GM12878 (cell line): ENCODE results near the gene ZNF436. TPM values are rescaled to one million over a fixed set of nuclear protein-coding genes. Genes with fewer than 3 reads are reported as not detected.

ENCODE experiments used
- ATAC-seq: fragments of 200-7000 bp; cut with Tn5 transposase; 3 replicates; pipeline ENCODE4 v1.9.1; 2020; ENCODE audit warnings: mild to moderate bottlenecking, moderate library complexity
- BruUV-seq: library from RNA; stranded (reverse); fragments of 400-500 nt; replicated peaks from 2 replicates; lab custom pipeline; 2021; lab: Mats Ljungman, UMichigan
- CTCF ChIA-PET: fragments of 300-600 bp; sonication (Branson Sonifier 250); formaldehyde crosslinking; extraction: SDS; loops from one replicate; lab custom pipeline; 2021; ENCODE audit warnings: inconsistent platforms; lab: Yijun Ruan, JAX
- POLR2A ChIA-PET: fragments of 350-600 bp; formaldehyde crosslinking; extraction: SDS; loops from one replicate; lab custom pipeline; 2021; ENCODE audit warnings: inconsistent platforms; lab: Charles Lee
- RAD21 ChIA-PET: fragments of 300-600 bp; sonication (Branson Sonifier 250); formaldehyde crosslinking; loops from one replicate; lab custom pipeline; 2023; ENCODE audit warnings: antibody characterized with exemption; ENCODE audit not compliant: unreplicated experiment; lab: Charles Lee
- SMC1A ChIA-PET: fragments of 300-600 bp; sonication (Branson Sonifier 250); formaldehyde crosslinking; loops from one replicate; lab custom pipeline; 2023; ENCODE audit not compliant: unreplicated experiment, uncharacterized antibody; lab: Charles Lee
- DNase-seq: peaks from one replicate; pipeline ENCODE4 v3.0.0-alpha.2; 2011; ENCODE audit warnings: low read depth, low spot score
- FAIRE-seq: peaks from 3 replicates; lab custom pipeline; 2011; peaks lifted over from hg19 to GRCh38; lab: Jason Lieb, UNC
- H2AFZ ChIP-seq: 2 replicates; pipeline ENCODE4 v1.6.0; 2011; ENCODE audit warnings: low read depth, low read length, control low read depth; ENCODE audit not compliant: control insufficient read depth
- H3K27ac ChIP-seq: 2 replicates; pipeline ENCODE4 v1.5.1; 2011; ENCODE audit warnings: control low read depth; ENCODE audit not compliant: control insufficient read depth, insufficient read depth
- H3K27me3 ChIP-seq, 2 experiments: replicated peaks in 1 of 2; 2 replicates each; pipeline versions ENCODE4 v1.6.0 to v1.6.1; 2011; ENCODE audit warnings: low read length in 1 of 2; ENCODE audit not compliant: control insufficient read depth in 2 of 2, insufficient read depth in 2 of 2
- H3K36me3 ChIP-seq, 2 experiments: 2 replicates each; pipeline ENCODE4 v1.5.1; 2011; ENCODE audit warnings: low read length in 1 of 2; ENCODE audit not compliant: control insufficient read depth in 2 of 2, insufficient read depth in 2 of 2
- H3K4me1 ChIP-seq: 2 replicates; pipeline ENCODE4 v1.6.1; 2011; ENCODE audit warnings: mild to moderate bottlenecking, low read length, moderate library complexity, mixed read lengths; ENCODE audit not compliant: control insufficient read depth, insufficient read depth
- H3K4me2 ChIP-seq: 2 replicates; pipeline ENCODE4 v1.6.0; 2011; ENCODE audit warnings: control low read depth; ENCODE audit not compliant: control insufficient read depth, insufficient read depth
- H3K4me3 ChIP-seq: fragments of 200-600 bp; sonication (generic); 2 replicates; pipeline ENCODE4 v1.5.1; 2016
- H3K79me2 ChIP-seq: 2 replicates; pipeline ENCODE4 v1.6.0; 2011; ENCODE audit warnings: low read length; ENCODE audit not compliant: control insufficient read depth, insufficient read depth
- H3K9ac ChIP-seq: 2 replicates; pipeline ENCODE4 v1.8.0; 2011; ENCODE audit warnings: low read length, control low read depth, mixed read lengths; ENCODE audit not compliant: control insufficient read depth, insufficient read depth
- H3K9me3 ChIP-seq: replicated peaks from 3 replicates; pipeline ENCODE4 v1.5.1; 2011; ENCODE audit warnings: mild to moderate bottlenecking, low read length; ENCODE audit not compliant: control insufficient read depth, insufficient read depth
- H4K20me1 ChIP-seq: 2 replicates; pipeline ENCODE4 v1.6.0; 2011; ENCODE audit not compliant: control insufficient read depth, insufficient read depth
- DPF2 ChIP-seq: fragments of 450-650 bp; IDR thresholded peaks from 2 replicates; pipeline ENCODE4 v1.6.1; 2017; ENCODE audit warnings: mild to moderate bottlenecking
- FOS ChIP-seq: IDR thresholded peaks from 3 replicates; pipeline ENCODE4 v1.6.1; 2011; ENCODE audit warnings: borderline replicate concordance; ENCODE audit not compliant: insufficient read length; ENCODE audit errors: extremely low read depth
- MTA2 ChIP-seq: fragments of 450-650 bp; IDR thresholded peaks from 2 replicates; pipeline ENCODE4 v1.6.1; 2016; ENCODE audit warnings: low read depth, mild to moderate bottlenecking, moderate library complexity
- MYB ChIP-seq: fragments of 150-350 bp; IDR thresholded peaks from 2 replicates; pipeline ENCODE4 v1.6.1; 2014; ENCODE audit warnings: mild to moderate bottlenecking, low read depth, low read length, borderline replicate concordance
- PRDM15 ChIP-seq: fragments of 450-650 bp; formaldehyde crosslinking; IDR thresholded peaks from 2 replicates; pipeline ENCODE4 v1.4.0; 2020; ENCODE audit warnings: mild to moderate bottlenecking, moderate library complexity
- SP1 ChIP-seq: IDR thresholded peaks from one replicate; pipeline ENCODE4 v1.6.1; 2011; ENCODE audit warnings: low read depth, low read length
- SREBF2 ChIP-seq: IDR thresholded peaks from 2 replicates; pipeline ENCODE4 v1.6.1; 2012; ENCODE audit warnings: mild to moderate bottlenecking, low read length
- TCF12 ChIP-seq: IDR thresholded peaks from 2 replicates; pipeline ENCODE4 v1.6.1; 2011; ENCODE audit warnings: low read depth, mild to moderate bottlenecking, low read length
- USF1 ChIP-seq: IDR thresholded peaks from 2 replicates; pipeline ENCODE4 v1.6.1; 2011; ENCODE audit warnings: borderline replicate concordance, low read depth, mild to moderate bottlenecking, moderate library complexity, mixed read lengths, low read length; ENCODE audit not compliant: insufficient read depth; ENCODE audit errors: extremely low read length
- ZNF207 ChIP-seq: fragments of 450-650 bp; IDR thresholded peaks from 2 replicates; pipeline ENCODE4 v1.6.1; 2014; ENCODE audit warnings: antibody characterized with exemption, mild to moderate bottlenecking, borderline replicate concordance
- ZNF24 ChIP-seq: fragments of 450-650 bp; IDR thresholded peaks from 2 replicates; pipeline ENCODE4 v1.6.1; 2017; ENCODE audit warnings: antibody characterized with exemption, mild to moderate bottlenecking
- ZNF622 ChIP-seq: fragments of 450-650 bp; IDR thresholded peaks from 2 replicates; pipeline ENCODE4 v1.6.1; 2017; ENCODE audit warnings: mild to moderate bottlenecking, inconsistent platforms
- WGBS: methylation state at CpG from one replicate; pipeline ENCODE4 v1.1.6; 2016; ENCODE audit warnings: low lambda C conversion rate; ENCODE audit not compliant: insufficient replicate concordance, insufficient coverage; ENCODE audit errors: missing lambda C conversion rate; 5-methylcytosine and 5-hydroxymethylcytosine counted together
- in situ Hi-C: fragments of 300-500 bp; cut with MboI; formaldehyde crosslinking; loops from 9 replicates; pipeline ENCODE4 v1.14.3; 2018; ENCODE audit warnings: mixed read lengths
- intact Hi-C: fragments of 100-400 bp; cut with micrococcal nuclease; formaldehyde crosslinking; loops from one replicate; pipeline ENCODE4 v1.14.2; 2022; ENCODE audit not compliant: unreplicated experiment
- polyA plus RNA-seq, 11 experiments: library from polyadenylated mRNA; depleted of rRNA in 4 of 11; unstranded in 6 of 11; stranded (reverse) in 5 of 11; fragments of >200 nt; fragmentation: Nextera tagmentation in 4 of 11; fragmentation: Illumina TruSeq in 1 of 11; extraction: Ambion mirVana in 4 of 11; extraction: Trizol in 1 of 11; gene quantifications; 1 replicate in 1 of 11; 2 replicates in 10 of 11; pipeline versions ENCODE4 v1.2.1 to v1.2.3, GENCODE V29; 2011 to 2016; ENCODE audit warnings: inconsistent platforms in 2 of 11, missing spikeins in 2 of 11, low read depth in 1 of 11
- total RNA-seq, 4 experiments: library from RNA; depleted of rRNA in 3 of 4; stranded (reverse); fragments of >200 nt in 3 of 4; fragmentation: Illumina TruSeq in 1 of 4; extraction: Trizol in 1 of 4; gene quantifications; 2 replicates each; pipeline versions ENCODE4 v1.2.1 to v1.2.3, GENCODE V29; 2013 to 2021
- TF ChIP-seq, protein P1 (sequence below): fragments of 450-650 bp; IDR thresholded peaks from 2 replicates; pipeline ENCODE4 v1.6.1; 2017; ENCODE audit warnings: mild to moderate bottlenecking

Gene ZNF436
- total and polyA plus RNA-seq, 10 of the 15 experiments (the other 5 are each of a cell fraction or from before 2014, with no cell fraction given): 0.85 to 4.7 (median 3.0) TPM

GRCh38 chr1:23387494-23387893, 17.9 kb upstream of the ZNF436 start:
- TF ChIP-seq TCF12: no peak
- TF ChIP-seq MTA2: no peak
- no peak for TF ChIP-seq MYB
- TF ChIP-seq USF1: no peak
- no peak for TF ChIP-seq DPF2
- TF ChIP-seq, protein P1, sequence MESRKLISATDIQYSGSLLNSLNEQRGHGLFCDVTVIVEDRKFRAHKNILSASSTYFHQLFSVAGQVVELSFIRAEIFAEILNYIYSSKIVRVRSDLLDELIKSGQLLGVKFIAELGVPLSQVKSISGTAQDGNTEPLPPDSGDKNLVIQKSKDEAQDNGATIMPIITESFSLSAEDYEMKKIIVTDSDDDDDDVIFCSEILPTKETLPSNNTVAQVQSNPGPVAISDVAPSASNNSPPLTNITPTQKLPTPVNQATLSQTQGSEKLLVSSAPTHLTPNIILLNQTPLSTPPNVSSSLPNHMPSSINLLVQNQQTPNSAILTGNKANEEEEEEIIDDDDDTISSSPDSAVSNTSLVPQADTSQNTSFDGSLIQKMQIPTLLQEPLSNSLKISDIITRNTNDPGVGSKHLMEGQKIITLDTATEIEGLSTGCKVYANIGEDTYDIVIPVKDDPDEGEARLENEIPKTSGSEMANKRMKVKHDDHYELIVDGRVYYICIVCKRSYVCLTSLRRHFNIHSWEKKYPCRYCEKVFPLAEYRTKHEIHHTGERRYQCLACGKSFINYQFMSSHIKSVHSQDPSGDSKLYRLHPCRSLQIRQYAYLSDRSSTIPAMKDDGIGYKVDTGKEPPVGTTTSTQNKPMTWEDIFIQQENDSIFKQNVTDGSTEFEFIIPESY: no peak
- TF ChIP-seq PRDM15: no peak
- TF ChIP-seq SP1: no peak
- TF ChIP-seq ZNF622: no peak
- no peak for TF ChIP-seq ZNF207
- no peak for TF ChIP-seq SREBF2
- no peak for TF ChIP-seq ZNF24
- TF ChIP-seq FOS: no peak
- ATAC-seq (no peak), FAIRE-seq (no peak), DNase-seq (no peak)
- Histone ChIP-seq H3K9me3 (no peaks in the 10 kb centered on the region), H3K36me3 (no peaks in the 10 kb centered on the region), H3K4me2 (no peak overlapping the region), H3K4me3 (no peak overlapping the region), H3K27me3 (no peaks in the 10 kb centered on the region; a peak in 2 of 4 replicates), H2AFZ (no peak overlapping the region), H3K79me2 (no peaks in the 10 kb centered on the region), H3K9ac (no peak overlapping the region), H3K4me1 (no peaks in the 10 kb centered on the region), H3K27ac (no peak overlapping the region), H4K20me1 (no peaks in the 10 kb centered on the region)
- POLR2A ChIA-PET: no interaction called here
- SMC1A ChIA-PET: interaction anchor here (1.1 kb wide), 1 partner anchor 16 kb away, joined by 4 read pairs; no protein-coding TSS in a partner anchor
- BruUV-seq: no TSS peak
- in situ Hi-C loops: no loop called here
- RAD21 ChIA-PET: interaction anchor here (0.5 kb wide), 1 partner anchor 32 kb away, joined by 3 read pairs; no protein-coding TSS in a partner anchor
- WGBS: 60% methylated on average over 8 of the region's 8 CpGs
- intact Hi-C loops: no loop called here
- CTCF ChIA-PET: interaction anchor here (1.3 kb wide), 1 partner anchor 15 kb away, joined by 3 read pairs; no protein-coding TSS in a partner anchor
